ENCODE measurements around the gene TRMT61A. TPM values are rescaled to one million over a fixed set of nuclear protein-coding genes. Genes with fewer than 3 reads are reported as not detected.

Gene TRMT61A
- total RNA-seq, 1 donor from 2014 or later, result 9.5 TPM

DNA sequence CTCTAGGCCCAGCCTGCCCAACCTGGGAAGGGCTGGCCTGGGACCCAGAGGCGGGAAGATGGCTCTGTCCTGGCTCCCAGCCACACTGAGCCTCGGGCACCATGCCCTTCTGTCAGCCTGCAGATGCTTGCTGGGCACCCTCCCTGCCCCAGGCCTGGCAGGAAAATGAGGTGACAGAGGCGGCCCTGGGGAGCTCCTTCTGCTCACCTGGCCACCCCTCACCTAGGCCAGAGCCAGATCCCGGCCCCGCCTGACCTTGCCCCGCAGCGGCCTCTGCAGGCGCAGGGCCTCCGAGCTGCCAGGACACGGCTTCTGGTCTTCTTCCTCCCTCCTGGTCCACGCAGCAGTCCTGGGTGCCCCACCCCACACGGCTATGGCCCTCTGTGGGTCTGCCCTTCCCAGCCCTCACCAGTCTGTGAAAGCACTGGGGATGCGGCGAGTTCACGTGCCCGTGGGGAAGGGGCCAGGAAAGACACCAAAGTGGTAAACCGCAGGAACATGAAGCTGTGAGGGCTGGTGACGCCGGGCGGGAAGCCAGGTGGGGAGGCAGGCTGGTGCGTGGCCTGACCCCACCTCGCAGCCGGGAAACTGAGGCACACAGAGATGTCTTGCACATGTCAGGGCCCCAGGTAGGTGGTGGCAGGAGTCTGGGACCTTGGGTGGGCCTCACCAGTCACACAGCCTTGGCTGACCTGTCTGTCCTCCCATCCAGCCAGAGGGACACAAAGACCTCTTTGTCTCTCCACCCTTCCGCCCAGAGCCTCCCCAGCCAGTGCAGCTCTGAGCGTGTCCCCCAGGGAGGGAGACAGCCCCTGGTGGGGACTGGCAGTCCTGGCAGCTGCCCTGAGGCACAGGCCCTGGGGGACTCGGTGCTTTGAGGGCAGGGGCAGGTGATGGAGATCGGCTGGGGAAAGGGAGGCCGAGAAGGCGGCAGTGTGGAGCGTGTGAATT lies 20.6 kb downstream of the TRMT61A start:
- peaks cover 2% of the 10 kb centered on the region for H3K36me3 Mint-ChIP-seq
- TF ChIP-seq, protein P1, sequence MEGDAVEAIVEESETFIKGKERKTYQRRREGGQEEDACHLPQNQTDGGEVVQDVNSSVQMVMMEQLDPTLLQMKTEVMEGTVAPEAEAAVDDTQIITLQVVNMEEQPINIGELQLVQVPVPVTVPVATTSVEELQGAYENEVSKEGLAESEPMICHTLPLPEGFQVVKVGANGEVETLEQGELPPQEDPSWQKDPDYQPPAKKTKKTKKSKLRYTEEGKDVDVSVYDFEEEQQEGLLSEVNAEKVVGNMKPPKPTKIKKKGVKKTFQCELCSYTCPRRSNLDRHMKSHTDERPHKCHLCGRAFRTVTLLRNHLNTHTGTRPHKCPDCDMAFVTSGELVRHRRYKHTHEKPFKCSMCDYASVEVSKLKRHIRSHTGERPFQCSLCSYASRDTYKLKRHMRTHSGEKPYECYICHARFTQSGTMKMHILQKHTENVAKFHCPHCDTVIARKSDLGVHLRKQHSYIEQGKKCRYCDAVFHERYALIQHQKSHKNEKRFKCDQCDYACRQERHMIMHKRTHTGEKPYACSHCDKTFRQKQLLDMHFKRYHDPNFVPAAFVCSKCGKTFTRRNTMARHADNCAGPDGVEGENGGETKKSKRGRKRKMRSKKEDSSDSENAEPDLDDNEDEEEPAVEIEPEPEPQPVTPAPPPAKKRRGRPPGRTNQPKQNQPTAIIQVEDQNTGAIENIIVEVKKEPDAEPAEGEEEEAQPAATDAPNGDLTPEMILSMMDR (IDR thresholded peaks at IDR 0.05; ENCODE audit: unreplicated experiment), result no peak
- H3K27ac Mint-ChIP-seq, result no peak overlapping the region
- H3K9me3 Mint-ChIP-seq, result no peaks in the 10 kb centered on the region
- DNase-seq (ENCODE audit: low spot score in 2 of 2, unreplicated experiment in 2 of 2), result no peak
- H3K4me1 Mint-ChIP-seq, result peaks cover under 1% of the 10 kb centered on the region
- no peak overlapping the region for H3K4me3 Mint-ChIP-seq
- no peaks in the 10 kb centered on the region for H3K27me3 Mint-ChIP-seq (ENCODE audit: low read depth)

DNA sequence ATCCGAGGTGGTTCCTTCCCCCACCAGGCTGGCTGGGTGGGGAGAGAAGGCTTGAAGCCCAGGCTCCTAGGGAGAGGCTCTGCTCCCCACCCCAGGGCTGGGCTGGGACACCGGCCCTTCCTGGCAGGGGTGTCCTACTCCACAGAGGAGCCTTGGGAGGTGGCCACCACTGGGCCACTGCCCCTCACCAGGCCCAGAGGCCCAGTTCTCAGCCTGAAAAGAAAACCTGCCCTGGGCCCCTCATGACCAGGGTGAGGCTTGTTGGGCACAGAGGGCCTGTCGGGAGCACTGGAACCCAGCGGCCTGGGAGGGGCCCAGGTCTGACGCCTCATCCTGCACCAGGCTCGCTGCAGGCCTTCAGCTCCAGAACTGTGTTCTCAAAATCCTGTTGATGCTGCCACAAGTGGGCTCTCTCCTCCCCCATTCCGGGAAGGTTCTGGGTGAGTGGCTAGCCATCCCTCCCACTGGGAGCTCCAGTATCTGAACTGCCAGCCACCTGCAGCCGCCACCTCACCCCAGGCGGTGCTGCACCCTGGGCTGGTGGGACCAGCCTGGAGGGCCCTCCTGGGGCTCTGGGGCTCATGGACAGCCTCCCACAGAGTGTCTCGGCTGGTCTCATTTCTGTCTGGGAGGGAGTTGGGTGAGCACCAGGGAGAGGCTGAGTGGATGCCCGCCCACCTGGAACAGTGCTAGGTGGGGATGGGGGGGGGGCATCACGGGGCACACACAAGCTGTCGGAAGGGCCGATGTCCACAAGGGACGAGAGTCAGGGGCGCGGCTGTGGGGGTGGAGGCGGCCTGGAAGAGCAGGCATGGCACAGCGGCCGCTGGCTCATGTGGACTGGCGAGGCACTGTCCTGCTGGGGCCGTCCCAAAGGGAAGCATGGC lies 21.7 kb downstream of the TRMT61A start:
- H3K9me3 Mint-ChIP-seq, result no peaks in the 10 kb centered on the region
- H3K27ac Mint-ChIP-seq, result no peak overlapping the region
- H3K4me3 Mint-ChIP-seq, result no peak overlapping the region
- DNase-seq (ENCODE audit: low spot score in 2 of 2, unreplicated experiment in 2 of 2), result no peak
- TF ChIP-seq, protein P1 (IDR thresholded peaks at IDR 0.05; ENCODE audit: unreplicated experiment), result no peak
- peaks cover 5% of the 10 kb centered on the region for H3K4me1 Mint-ChIP-seq
- no peaks in the 10 kb centered on the region for H3K27me3 Mint-ChIP-seq (ENCODE audit: low read depth)
- peaks cover 2% of the 10 kb centered on the region for H3K36me3 Mint-ChIP-seq

DNA sequence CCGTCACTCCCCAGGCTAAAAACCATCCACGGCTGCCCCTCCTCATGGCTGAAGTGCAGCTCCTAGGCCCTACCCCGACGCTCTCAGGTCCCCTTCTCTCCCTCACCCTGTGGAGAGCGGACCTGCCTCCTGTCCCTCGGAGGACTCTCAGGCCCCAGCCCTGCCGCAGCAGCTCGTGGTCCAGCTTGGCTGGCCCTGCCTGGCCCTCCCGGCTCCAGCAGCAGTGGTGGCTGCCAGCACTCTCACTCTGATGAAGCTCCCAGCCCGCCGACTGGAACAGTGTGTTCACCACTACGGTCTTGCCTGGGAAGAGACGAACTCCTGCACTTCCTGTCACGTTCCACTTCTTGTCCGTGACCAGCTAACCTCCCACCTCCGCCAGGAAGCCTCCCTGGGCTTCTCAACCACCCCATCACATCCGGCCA lies 22.4 kb downstream of the TRMT61A start:
- no peaks in the 10 kb centered on the region for H3K27me3 Mint-ChIP-seq (ENCODE audit: low read depth)
- no peak overlapping the region for H3K27ac Mint-ChIP-seq
- H3K36me3 Mint-ChIP-seq, result peaks cover 2% of the 10 kb centered on the region
- H3K4me1 Mint-ChIP-seq, result peaks cover 5% of the 10 kb centered on the region
- TF ChIP-seq, protein P1 (IDR thresholded peaks at IDR 0.05; ENCODE audit: unreplicated experiment), result no peak
- no peak for DNase-seq (ENCODE audit: low spot score in 2 of 2, unreplicated experiment in 2 of 2)
- H3K9me3 Mint-ChIP-seq, result no peaks in the 10 kb centered on the region
- no peak overlapping the region for H3K4me3 Mint-ChIP-seq

DNA sequence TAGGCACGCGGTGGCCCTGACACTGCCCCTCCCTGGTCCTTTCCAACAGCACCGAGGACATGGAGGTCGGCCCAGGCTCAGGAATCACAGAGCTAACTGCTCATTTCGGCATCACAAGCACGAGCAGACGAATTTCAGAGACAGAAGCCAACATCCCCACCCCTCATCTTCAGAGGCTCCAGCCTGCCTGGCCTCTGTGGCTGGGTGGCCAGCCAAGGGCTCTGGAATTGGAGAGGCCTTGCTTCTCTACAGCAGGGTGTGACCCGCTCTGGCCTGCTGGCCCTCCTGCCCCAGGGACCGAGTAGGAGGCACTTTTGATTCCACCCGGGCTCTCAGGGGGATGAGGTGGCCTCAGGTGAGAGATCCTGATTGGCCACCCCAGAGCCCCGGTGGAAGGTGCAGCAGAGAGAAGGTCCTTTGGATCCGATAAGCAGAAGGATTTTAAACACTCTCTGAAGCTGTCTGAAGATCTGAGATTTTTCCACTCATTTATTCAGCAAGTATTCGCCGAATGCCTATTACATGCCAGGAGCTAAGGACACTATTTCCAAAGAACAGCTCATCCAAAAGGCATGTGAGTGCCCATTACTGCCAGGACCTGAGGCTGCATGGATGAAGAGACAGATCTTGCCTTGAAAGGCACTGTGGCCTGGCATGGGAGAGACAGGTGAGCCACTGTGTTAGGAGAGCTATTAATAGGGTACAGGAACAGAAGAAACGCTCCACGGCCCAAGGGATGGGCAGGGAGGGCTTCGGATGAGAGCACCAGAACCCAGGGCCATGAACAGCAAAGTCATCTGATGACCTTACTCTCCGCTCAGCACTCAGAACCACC lies 23.2 kb downstream of the TRMT61A start:
- Mint-ChIP-seq H3K9me3 (no peaks in the 10 kb centered on the region), H3K36me3 (peaks cover 2% of the 10 kb centered on the region), H3K4me1 (peaks cover 5% of the 10 kb centered on the region), H3K27ac (no peak overlapping the region), H3K4me3 (no peak overlapping the region), H3K27me3 (ENCODE audit: low read depth) (no peaks in the 10 kb centered on the region)
- TF ChIP-seq, protein P1 (IDR thresholded peaks at IDR 0.05; ENCODE audit: unreplicated experiment), result no peak
- no peak for DNase-seq (ENCODE audit: low spot score in 2 of 2, unreplicated experiment in 2 of 2)

DNA sequence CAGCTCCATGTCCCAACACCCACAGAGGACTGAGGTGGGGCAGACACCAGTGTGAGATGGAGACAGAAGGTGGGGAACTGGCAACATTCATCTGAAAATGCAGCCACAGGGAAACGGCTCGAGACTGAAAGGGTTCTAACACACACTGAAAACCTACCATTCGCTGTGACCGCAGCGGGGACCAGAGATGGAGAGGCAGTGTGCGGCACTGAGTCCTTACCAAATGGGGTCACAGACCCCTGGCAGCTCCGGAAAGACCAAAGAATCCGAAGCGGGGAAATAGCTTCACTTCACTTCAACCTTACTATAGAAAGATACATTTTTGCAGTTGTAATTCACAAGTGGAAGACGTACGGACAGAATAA lies 23.8 kb downstream of the TRMT61A start:
- H3K27me3 Mint-ChIP-seq (ENCODE audit: low read depth), result no peaks in the 10 kb centered on the region
- no peaks in the 10 kb centered on the region for H3K9me3 Mint-ChIP-seq
- H3K36me3 Mint-ChIP-seq, result peaks cover 2% of the 10 kb centered on the region
- no peak overlapping the region for H3K27ac Mint-ChIP-seq
- no peak overlapping the region for H3K4me3 Mint-ChIP-seq
- H3K4me1 Mint-ChIP-seq, result peaks cover 5% of the 10 kb centered on the region
- TF ChIP-seq, protein P1 (IDR thresholded peaks at IDR 0.05; ENCODE audit: unreplicated experiment), result no peak
- no peak for DNase-seq (ENCODE audit: low spot score in 2 of 2, unreplicated experiment in 2 of 2)
